HCT116 (cell line): ENCODE data around the gene NSMCE1. TPM values are rescaled to one million over a fixed set of nuclear protein-coding genes. Genes with fewer than 3 reads are reported as not detected.

Experiments used
- ATAC-seq: fragments of 200-7000 bp; cut with Tn5 transposase; 2 replicates; pipeline ENCODE4 v1.9.1; 2020; ENCODE audit warnings: mild to moderate bottlenecking, moderate library complexity
- BruUV-seq: library from RNA; stranded (reverse); fragments of 400-500 nt; replicated peaks from 2 replicates; lab custom pipeline; 2021; lab: Mats Ljungman, UMichigan
- CTCF ChIA-PET: fragments of 300-600 bp; sonication (Branson Sonifier 250); formaldehyde crosslinking; loops from one replicate; lab custom pipeline; 2021; ENCODE audit warnings: antibody characterized with exemption; lab: Charles Lee
- POLR2A ChIA-PET: fragments of 300-600, 350-600 bp; sonication (Branson Sonifier 250); formaldehyde crosslinking; loops from one replicate; lab custom pipeline; 2021; ENCODE audit warnings: antibody characterized with exemption; lab: Charles Lee
- RAD21 ChIA-PET, 2 experiments: fragments of 300-600 bp; sonication (Branson Sonifier 250); formaldehyde crosslinking; loops; one replicate each; lab custom pipeline; 2023; ENCODE audit warnings: low total read pairs in 2 of 2; ENCODE audit not compliant: uncharacterized antibody in 2 of 2, unreplicated experiment in 2 of 2, low non-redundant PET in 1 of 2; lab: Charles Lee
- DNase-seq: peaks from one replicate; pipeline ENCODE4 v3.0.0-alpha.2; 2010; ENCODE audit warnings: low read depth, low spot score
- H2AFZ ChIP-seq: fragments of 200-600 bp; shearing (Covaris generic), sonication (generic); 2 replicates; pipeline ENCODE4 v1.6.1; 2017; ENCODE audit warnings: low read depth, mixed run types, mixed read lengths, antibody characterized with exemption, low read length; ENCODE audit not compliant: poor library complexity, severe bottlenecking
- H3K27ac ChIP-seq: 2 replicates; pipeline ENCODE4 v1.5.1; 2012; ENCODE audit warnings: low read depth, low read length
- H3K27me3 ChIP-seq: fragments of 200-600 bp; sonication (generic); 2 replicates; pipeline ENCODE4 v1.6.1; 2016; ENCODE audit warnings: mixed run types, low read length, mixed read lengths; ENCODE audit not compliant: insufficient read depth
- H3K36me3 ChIP-seq, 2 experiments: fragments of 200-500 bp in 1 of 2; fragments of 200-600 bp in 1 of 2; sonication (Bioruptor generic) in 1 of 2; sonication (generic) in 1 of 2; 2 replicates each; pipeline versions ENCODE4 v1.5.1 to v1.6.1; 2014 to 2016; ENCODE audit warnings: low read length in 2 of 2, inconsistent platforms in 1 of 2, mixed read lengths in 1 of 2, mixed run types in 1 of 2; ENCODE audit not compliant: insufficient read depth in 2 of 2, control insufficient read depth in 1 of 2
- H3K4me1 ChIP-seq, 2 experiments: fragments of 200-600 bp in 1 of 2; sonication (generic) in 1 of 2; 2 replicates each; pipeline versions ENCODE4 v1.5.1 to v1.6.1; 2012 to 2017; ENCODE audit warnings: low read length in 2 of 2, inconsistent platforms in 1 of 2, mild to moderate bottlenecking in 1 of 2, mixed read lengths in 1 of 2, mixed run types in 1 of 2, moderate library complexity in 1 of 2; ENCODE audit not compliant: insufficient read depth in 2 of 2, control insufficient read depth in 1 of 2
- H3K4me2 ChIP-seq: fragments of 200-600 bp; sonication (generic); 2 replicates; pipeline ENCODE4 v1.6.1; 2017; ENCODE audit warnings: mixed run types, low read length, mixed read lengths
- H3K4me3 ChIP-seq, 2 experiments: fragments of 200-600 bp in 1 of 2; sonication (generic) in 1 of 2; replicated peaks in 1 of 2; 2 replicates each; pipeline ENCODE4 v1.5.1; 2011 to 2016; ENCODE audit warnings: low read length in 2 of 2, control low read depth in 1 of 2, low read depth in 1 of 2, mild to moderate bottlenecking in 1 of 2, mixed read lengths in 1 of 2, mixed run types in 1 of 2
- H3K79me2 ChIP-seq: fragments of 200-600 bp; sonication (generic); 2 replicates; pipeline ENCODE4 v1.6.1; 2017; ENCODE audit warnings: mild to moderate bottlenecking, mixed run types, low read length, moderate library complexity, mixed read lengths; ENCODE audit not compliant: insufficient read depth
- H3K9ac ChIP-seq: fragments of 200-600 bp; sonication (generic); 2 replicates; pipeline ENCODE4 v1.6.1; 2016; ENCODE audit warnings: low read length, mixed read lengths
- H3K9me2 ChIP-seq: fragments of 200-600 bp; sonication (generic), shearing (Covaris generic); 2 replicates; pipeline ENCODE4 v1.6.1; 2017; ENCODE audit warnings: mixed run types, mild to moderate bottlenecking, moderate library complexity; ENCODE audit not compliant: insufficient read depth
- H3K9me3 ChIP-seq, 2 experiments: fragments of 200-500 bp in 1 of 2; fragments of 200-600 bp in 1 of 2; sonication (Bioruptor generic) in 1 of 2; sonication (generic) in 1 of 2; 2 replicates each; pipeline ENCODE4 v1.6.1; 2014 to 2017; ENCODE audit warnings: low read length in 2 of 2, mixed read lengths in 2 of 2, inconsistent platforms in 1 of 2, low read depth in 1 of 2, mild to moderate bottlenecking in 1 of 2, mixed run types in 1 of 2, moderate library complexity in 1 of 2; ENCODE audit not compliant: control insufficient read depth in 1 of 2, insufficient read depth in 1 of 2
- H4K20me1 ChIP-seq: fragments of 200-600 bp; sonication (generic), shearing (Covaris generic); 2 replicates; pipeline ENCODE4 v1.6.1; 2017; ENCODE audit warnings: mixed run types, mild to moderate bottlenecking, moderate library complexity; ENCODE audit not compliant: insufficient read depth
- RAD21 ChIP-seq: IDR thresholded peaks from 2 replicates; pipeline ENCODE4 v1.6.1; 2012; ENCODE audit warnings: low read depth, mild to moderate bottlenecking
- SP1 ChIP-seq: IDR thresholded peaks from 2 replicates; pipeline ENCODE4 v1.6.1; 2012; ENCODE audit warnings: low read depth
- intact Hi-C: fragments of 100-400 bp; cut with micrococcal nuclease; formaldehyde crosslinking; loops from 2 replicates; pipeline ENCODE4 v1.10.0; 2022
- total RNA-seq: library from RNA; stranded (reverse); gene quantifications from one replicate; pipeline ENCODE4 v1.2.1, GENCODE V29; 2021; ENCODE audit not compliant: unreplicated experiment
- TF ChIP-seq, protein P1 (sequence below), 3 experiments: fragments of 200-600 bp in 1 of 3; sonication (generic) in 1 of 3; IDR thresholded peaks in 2 of 3; conservative IDR thresholded peaks in 1 of 3; 2 replicates each; pipeline ENCODE4 v1.5.1; 2012 to 2017; ENCODE audit warnings: low read depth in 2 of 3, low read length in 2 of 3, antibody characterized with exemption in 1 of 3, borderline replicate concordance in 1 of 3, control low read depth in 1 of 3, mild to moderate bottlenecking in 1 of 3, mixed read lengths in 1 of 3, mixed run types in 1 of 3, moderate library complexity in 1 of 3; ENCODE audit not compliant: insufficient read depth in 1 of 3
- TF ChIP-seq, protein P2 (sequence below): IDR thresholded peaks from 2 replicates; pipeline ENCODE4 v1.6.1; 2012; ENCODE audit warnings: low read depth
- TF ChIP-seq, protein P3 (sequence below): IDR thresholded peaks from 2 replicates; pipeline ENCODE4 v1.6.1; 2012

NSMCE1 gene
- total RNA-seq, 1 experiment from 2014 or later: 85.6 TPM

DNA sequence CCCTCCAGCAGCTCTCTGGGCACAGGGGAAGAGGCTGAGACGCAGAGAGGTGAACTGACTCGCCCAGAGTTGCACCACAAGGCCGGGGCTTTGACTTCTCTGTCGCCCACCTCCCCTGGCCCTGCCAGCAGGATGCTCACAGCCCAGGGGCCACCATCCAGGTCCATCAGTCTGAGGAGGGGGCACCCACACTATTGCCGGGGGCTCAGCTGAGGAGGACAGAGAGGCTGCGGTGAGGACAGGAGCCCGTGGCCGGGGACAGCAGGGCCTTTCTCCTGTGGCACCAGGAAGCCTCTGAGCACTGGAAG is 32.7 kb downstream of the NSMCE1 start (continued):
- TF ChIP-seq, protein P1, sequence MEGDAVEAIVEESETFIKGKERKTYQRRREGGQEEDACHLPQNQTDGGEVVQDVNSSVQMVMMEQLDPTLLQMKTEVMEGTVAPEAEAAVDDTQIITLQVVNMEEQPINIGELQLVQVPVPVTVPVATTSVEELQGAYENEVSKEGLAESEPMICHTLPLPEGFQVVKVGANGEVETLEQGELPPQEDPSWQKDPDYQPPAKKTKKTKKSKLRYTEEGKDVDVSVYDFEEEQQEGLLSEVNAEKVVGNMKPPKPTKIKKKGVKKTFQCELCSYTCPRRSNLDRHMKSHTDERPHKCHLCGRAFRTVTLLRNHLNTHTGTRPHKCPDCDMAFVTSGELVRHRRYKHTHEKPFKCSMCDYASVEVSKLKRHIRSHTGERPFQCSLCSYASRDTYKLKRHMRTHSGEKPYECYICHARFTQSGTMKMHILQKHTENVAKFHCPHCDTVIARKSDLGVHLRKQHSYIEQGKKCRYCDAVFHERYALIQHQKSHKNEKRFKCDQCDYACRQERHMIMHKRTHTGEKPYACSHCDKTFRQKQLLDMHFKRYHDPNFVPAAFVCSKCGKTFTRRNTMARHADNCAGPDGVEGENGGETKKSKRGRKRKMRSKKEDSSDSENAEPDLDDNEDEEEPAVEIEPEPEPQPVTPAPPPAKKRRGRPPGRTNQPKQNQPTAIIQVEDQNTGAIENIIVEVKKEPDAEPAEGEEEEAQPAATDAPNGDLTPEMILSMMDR (IDR thresholded peaks at IDR 0.05 in 2 of 3, conservative IDR thresholded peaks at IDR 0.05 in 1 of 3; ENCODE audit: borderline replicate concordance in 1 of 3, insufficient read depth in 1 of 3, low read depth in 2 of 3, low read length in 2 of 3): no peak

DNA sequence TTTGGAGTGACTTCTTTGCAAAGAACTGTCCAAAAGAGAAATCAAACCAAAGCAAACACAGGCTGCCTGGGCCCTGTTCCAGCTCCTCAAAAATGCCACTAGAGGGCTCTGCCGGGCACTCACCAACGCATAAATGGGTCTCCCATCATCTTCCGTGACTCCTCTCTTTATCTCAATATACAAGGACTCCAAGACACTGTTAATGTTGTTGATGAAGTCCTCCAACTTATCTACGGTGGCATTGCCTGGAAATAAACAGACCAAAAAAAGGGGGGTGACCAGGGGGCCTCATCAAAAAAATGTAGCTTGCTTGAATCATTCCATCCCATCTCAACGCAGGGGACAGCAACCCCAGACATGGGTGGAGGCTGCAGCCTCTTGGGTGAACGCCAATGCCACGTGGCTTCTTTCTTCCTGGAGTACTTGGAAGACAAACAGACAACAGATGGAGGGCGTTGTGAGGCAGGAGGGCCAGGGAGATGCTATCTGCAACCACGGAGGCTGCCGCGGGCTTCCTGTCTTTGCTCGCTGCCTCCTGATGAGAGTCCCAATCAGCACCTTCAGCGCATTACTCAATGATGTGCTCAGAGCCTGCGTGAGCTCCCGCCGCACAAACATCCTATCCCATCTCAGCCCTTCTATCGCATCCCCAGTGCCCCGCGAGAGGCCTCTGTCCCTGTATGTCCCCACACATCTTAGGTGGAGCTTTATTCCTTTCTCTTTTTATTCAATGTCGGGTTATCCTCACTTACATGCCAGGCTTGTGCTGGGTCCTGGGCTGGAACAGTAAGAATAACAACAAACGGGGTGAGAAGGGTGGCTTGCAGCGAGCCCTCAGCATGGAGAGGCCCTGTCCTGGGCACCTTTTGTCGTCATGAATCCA is 33.3 kb downstream of the NSMCE1 start:
- Histone ChIP-seq H3K27ac (no peak overlapping the region; the same call in 1 of the 2 replicates), H3K9me2 (no peaks in the 10 kb centered on the region), H3K9me3 (no peaks in the 10 kb centered on the region), H2AFZ (no peak overlapping the region), H3K9ac (no peak overlapping the region), H3K4me3 (no peak overlapping the region), H3K4me1 (peaks cover 14 to 40% of the 10 kb centered on the region in 2 experiments; a peak in 3 of 4 replicates), H3K27me3 (no peaks in the 10 kb centered on the region), H3K79me2 (no peaks in the 10 kb centered on the region), H4K20me1 (no peaks in the 10 kb centered on the region), H3K36me3 (peaks cover 0 to 7% of the 10 kb centered on the region in 2 experiments; a peak in 2 of 4 replicates), H3K4me2 (peak overlapping the region; percentile 45)
- TF ChIP-seq, protein P2, sequence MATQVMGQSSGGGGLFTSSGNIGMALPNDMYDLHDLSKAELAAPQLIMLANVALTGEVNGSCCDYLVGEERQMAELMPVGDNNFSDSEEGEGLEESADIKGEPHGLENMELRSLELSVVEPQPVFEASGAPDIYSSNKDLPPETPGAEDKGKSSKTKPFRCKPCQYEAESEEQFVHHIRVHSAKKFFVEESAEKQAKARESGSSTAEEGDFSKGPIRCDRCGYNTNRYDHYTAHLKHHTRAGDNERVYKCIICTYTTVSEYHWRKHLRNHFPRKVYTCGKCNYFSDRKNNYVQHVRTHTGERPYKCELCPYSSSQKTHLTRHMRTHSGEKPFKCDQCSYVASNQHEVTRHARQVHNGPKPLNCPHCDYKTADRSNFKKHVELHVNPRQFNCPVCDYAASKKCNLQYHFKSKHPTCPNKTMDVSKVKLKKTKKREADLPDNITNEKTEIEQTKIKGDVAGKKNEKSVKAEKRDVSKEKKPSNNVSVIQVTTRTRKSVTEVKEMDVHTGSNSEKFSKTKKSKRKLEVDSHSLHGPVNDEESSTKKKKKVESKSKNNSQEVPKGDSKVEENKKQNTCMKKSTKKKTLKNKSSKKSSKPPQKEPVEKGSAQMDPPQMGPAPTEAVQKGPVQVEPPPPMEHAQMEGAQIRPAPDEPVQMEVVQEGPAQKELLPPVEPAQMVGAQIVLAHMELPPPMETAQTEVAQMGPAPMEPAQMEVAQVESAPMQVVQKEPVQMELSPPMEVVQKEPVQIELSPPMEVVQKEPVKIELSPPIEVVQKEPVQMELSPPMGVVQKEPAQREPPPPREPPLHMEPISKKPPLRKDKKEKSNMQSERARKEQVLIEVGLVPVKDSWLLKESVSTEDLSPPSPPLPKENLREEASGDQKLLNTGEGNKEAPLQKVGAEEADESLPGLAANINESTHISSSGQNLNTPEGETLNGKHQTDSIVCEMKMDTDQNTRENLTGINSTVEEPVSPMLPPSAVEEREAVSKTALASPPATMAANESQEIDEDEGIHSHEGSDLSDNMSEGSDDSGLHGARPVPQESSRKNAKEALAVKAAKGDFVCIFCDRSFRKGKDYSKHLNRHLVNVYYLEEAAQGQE: no peak
- TF ChIP-seq RAD21 (peak; percentile 85), SP1 (no peak)
- TF ChIP-seq, protein P3, sequence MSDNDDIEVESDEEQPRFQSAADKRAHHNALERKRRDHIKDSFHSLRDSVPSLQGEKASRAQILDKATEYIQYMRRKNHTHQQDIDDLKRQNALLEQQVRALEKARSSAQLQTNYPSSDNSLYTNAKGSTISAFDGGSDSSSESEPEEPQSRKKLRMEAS: peak; percentile 65; the same call in 1 of the 2 replicates
- TF ChIP-seq, protein P1 (IDR thresholded peaks at IDR 0.05 in 2 of 3, conservative IDR thresholded peaks at IDR 0.05 in 1 of 3; ENCODE audit: borderline replicate concordance in 1 of 3, insufficient read depth in 1 of 3, low read depth in 2 of 3, low read length in 2 of 3): peak; percentile 83 to 97 (median 91); a peak in 5 of 6 replicates
- ATAC-seq (peak; percentile 81), DNase-seq (peak; percentile 37)
- intact Hi-C loops: loop anchor here (1.0 to 5.0 kb wide), 2 partner anchors 133 to 222 kb away; no protein-coding TSS in a partner anchor
- RAD21 ChIA-PET: interaction anchor here (0.6 to 2.8 kb wide), 6 partner anchors 56 to 138 kb away, joined by 3 to 13 read pairs (median 3); no protein-coding TSS in a partner anchor
- POLR2A ChIA-PET: no interaction called here
- no TSS peak for BruUV-seq
- CTCF ChIA-PET: interaction anchor here (0.9 to 2.9 kb wide), 16 partner anchors 9 to 140 kb away, joined by 3 to 51 read pairs (median 4); partner anchors contain the start of gene KDM8
